HG02973 (cell line): ENCODE data around the gene FJX1.
A peak's percentile ranks its signal among the peaks of the same experiment; 100 is the strongest.

Source experiments
- ATAC-seq: cut with Tn5 transposase; IDR thresholded peaks from one replicate; pipeline ENCODE4 v1.9.1; 2021; ENCODE audit warnings: moderate library complexity; ENCODE audit not compliant: unreplicated experiment

FJX1 gene

GRCh38 chr11:35605706-35606105 is 12.6 kb upstream of the FJX1 start:
- no peak for ATAC-seq

DNA sequence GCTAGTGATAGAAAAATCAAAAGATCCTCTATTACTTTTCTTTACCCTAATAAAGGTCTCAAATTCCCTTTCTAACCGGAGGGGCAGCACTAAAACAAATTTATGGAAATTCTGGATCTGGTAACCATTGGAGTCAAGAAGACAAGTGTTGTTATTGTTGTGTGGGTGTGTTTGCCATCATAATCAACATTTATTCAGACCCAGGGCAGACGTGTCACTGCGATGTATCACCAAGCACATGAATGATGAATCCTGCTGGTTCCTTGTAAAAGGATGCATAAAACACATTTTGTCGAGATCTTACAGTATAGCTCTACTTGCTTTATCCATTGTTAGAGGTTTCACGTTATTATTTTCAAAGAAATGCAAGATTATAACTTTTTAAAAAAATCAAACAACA is 12.1 kb upstream of the FJX1 start:
- ATAC-seq, result no peak

- ATAC-seq, result no peak
These were observed 9.8 kb upstream of the FJX1 start for GRCh38 chr11:35608502-35608901.

DNA sequence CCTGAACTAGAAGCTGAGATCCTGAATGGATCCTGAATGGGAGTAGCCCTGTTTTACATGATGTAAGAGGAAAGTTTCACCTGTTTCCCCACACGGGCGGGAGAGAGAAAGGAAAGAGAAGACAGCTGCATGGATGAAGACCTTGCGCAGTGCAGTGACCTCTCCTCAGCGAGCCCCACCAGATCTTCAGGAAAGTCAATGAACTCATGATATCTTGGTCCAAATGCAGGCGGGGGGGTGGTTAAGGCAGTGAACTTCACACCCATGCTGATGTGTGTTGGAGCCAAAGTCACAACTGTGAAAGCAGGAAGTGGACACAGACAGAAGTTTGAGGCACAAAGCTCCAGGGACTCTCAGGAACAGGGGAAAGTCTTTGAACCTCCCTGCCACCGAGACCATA is 8.6 kb upstream of the FJX1 start:
- no peak for ATAC-seq

DNA sequence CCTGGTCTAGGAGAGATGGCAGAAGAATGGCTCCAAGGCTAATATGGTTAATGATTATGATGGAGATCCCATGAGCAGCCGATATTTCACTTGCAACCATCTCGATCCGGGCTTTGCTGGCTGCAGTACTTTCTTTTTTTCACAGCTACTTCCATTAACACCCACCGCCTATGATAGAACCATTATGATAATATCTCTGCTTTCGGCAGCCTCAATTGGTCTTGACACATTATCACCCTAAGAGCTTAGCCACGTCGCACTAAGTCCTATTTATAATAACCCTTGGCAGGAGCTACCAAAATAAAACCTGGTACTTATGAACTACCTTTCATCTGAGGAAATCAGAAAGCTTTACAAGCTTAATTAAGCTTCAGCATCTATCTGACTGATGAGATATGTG is 7.6 kb upstream of the FJX1 start:
- no peak for ATAC-seq

GRCh38 chr11:35611741-35612140 is 6.5 kb upstream of the FJX1 start:
- ATAC-seq, result no peak

DNA sequence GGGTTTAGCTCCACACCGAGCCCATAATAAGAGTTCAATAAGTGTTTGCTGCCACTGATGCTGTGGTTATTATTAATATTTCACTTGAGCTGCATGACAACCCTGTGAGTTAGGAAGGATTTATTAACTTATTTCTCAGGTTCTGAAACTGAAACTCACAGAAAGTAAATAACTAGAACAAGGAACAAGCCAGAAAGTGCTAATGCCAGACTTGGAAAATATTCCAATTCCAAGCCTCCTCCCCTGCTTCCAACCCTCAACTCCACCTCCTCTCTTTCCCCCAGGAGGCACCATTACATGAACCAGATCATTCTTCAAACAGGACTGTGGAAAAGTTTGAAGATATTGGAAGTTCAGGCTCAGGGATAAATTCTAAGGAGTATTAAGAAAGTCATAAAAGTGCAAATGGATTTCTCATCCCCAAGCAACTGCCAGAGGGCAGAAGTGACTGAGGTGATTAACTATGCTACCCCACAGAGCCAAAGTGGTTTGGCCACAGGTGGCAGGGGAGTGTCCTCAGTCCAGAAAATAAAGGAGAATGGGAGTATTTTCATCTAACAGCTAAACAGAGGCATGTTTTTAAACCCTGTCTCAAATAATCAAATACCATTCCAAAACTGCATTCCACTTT is 3.2 kb upstream of the FJX1 start:
- ATAC-seq, result no peak

- ATAC-seq, result no peak
These were observed 2.0 kb upstream of the FJX1 start for GRCh38 chr11:35615921-35616900.

GRCh38 chr11:35617316-35617686 is 959 bp upstream of the FJX1 start:
- ATAC-seq, result no peak

DNA sequence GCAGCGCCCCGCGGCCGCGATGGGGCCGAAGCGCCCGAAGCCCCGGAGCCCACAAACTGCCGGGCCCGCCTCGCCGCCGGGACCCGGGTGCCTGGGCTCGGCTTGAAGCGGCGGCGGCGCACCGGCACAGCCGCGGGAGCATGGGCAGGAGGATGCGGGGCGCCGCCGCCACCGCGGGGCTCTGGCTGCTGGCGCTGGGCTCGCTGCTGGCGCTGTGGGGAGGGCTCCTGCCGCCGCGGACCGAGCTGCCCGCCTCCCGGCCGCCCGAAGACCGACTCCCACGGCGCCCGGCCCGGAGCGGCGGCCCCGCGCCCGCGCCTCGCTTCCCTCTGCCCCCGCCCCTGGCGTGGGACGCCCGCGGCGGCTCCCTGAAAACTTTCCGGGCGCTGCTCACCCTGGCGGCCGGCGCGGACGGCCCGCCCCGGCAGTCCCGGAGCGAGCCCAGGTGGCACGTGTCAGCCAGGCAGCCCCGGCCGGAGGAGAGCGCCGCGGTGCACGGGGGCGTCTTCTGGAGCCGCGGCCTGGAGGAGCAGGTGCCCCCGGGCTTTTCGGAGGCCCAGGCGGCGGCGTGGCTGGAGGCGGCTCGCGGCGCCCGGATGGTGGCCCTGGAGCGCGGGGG is 346 bp downstream of the FJX1 start:
- peak; percentile 43 for ATAC-seq

GRCh38 chr11:35619116-35619854 is 1.0 kb downstream of the FJX1 start:
- ATAC-seq, result peak; percentile 31

GRCh38 chr11:35619855-35620640 is 1.8 kb downstream of the FJX1 start:
- ATAC-seq, result no peak

- no peak for ATAC-seq
These were observed 2.5 kb downstream of the FJX1 start for GRCh38 chr11:35620795-35621194.

- ATAC-seq, result no peak
These were observed 3.4 kb downstream of the FJX1 start for GRCh38 chr11:35621620-35622019.

DNA sequence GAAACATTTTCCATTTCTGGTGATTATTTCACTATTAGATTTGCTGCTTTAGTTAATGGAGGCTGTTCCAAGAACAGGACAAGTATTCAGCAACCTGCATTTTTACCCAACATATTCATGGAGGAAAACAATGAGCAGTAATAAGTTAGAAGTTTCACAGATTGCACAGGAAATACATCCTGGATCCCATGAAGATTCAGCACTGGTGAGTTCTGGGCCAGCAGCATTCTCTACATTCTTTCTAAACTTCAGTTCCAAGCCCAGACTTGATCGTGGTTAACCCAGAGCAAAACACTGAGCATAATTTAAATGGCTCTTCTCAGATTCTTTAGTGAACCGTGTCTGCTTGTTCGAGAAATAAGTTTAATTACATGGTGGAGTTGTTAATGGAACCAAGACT is 3.8 kb downstream of the FJX1 start:
- no peak for ATAC-seq

GRCh38 chr11:35623621-35624168 is 5.4 kb downstream of the FJX1 start:
- ATAC-seq, result no peak

DNA sequence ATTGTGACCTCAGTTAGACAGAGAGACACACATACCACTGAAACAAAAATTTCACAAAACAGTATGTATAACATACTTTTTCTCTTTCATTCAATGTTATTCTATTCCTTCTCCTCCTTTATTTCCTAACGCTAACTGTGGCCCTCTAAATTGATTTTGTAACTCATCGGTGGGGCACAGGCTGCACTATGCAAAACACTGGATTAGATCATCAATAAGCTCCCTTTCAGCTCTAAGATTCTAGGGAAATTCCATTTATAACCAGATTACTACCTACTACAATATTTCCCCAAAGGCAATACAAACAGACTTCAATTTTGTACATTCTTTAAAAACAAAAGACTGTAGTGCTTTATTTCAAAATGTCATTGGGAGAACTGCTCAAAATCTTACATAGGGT is 6.1 kb downstream of the FJX1 start:
- no peak for ATAC-seq

DNA sequence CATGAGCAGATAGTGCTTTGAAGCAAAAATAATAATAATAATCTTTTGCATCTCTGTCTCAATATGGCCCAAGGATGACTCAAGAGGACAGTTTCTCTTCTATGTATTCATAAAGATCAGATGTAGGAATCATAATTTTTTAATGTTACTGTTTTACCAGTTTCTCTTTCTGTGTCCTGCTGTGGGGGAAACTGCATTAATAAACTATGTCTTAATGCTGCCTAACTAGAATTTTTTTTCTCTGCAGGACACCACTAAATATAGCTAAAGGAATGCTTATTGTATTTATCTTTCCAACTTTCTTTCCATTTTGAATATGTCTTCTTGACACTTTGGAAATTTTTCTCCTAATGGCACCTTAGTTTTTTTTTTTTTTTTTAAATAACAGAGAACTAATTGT is 6.5 kb downstream of the FJX1 start:
- ATAC-seq, result no peak

- no peak for ATAC-seq
These were observed 8.2 kb downstream of the FJX1 start for GRCh38 chr11:35626501-35626900.

GRCh38 chr11:35629511-35629910 is 11.3 kb downstream of the FJX1 start:
- no peak for ATAC-seq
